Mucosa of rectum (tissue), 2 donors: ENCODE results near the gene SIT1.
A peak's percentile ranks its signal among the peaks of the same experiment; 100 is the strongest.

Experiments used
- H3K27ac ChIP-seq, 2 donors: one replicate each; pipeline ENCODE4 v1.7.0; 2013; ENCODE audit warnings: inconsistent platforms in 2 of 2, low read depth in 2 of 2, low read length in 2 of 2
- H3K27me3 ChIP-seq, 2 donors: one replicate each; pipeline ENCODE4 v1.7.0; 2013; ENCODE audit warnings: low read length in 2 of 2; ENCODE audit not compliant: control insufficient read depth in 2 of 2, insufficient read depth in 2 of 2
- H3K36me3 ChIP-seq, 2 donors: one replicate each; pipeline ENCODE4 v1.7.0; 2013; ENCODE audit warnings: low read length in 2 of 2; ENCODE audit not compliant: control insufficient read depth in 2 of 2, insufficient read depth in 2 of 2
- H3K4me1 ChIP-seq, 2 donors: one replicate each; pipeline ENCODE4 v1.7.0; 2013; ENCODE audit warnings: low read length in 2 of 2, mild to moderate bottlenecking in 1 of 2; ENCODE audit not compliant: control insufficient read depth in 2 of 2, insufficient read depth in 2 of 2
- H3K4me3 ChIP-seq, 2 donors: one replicate each; pipeline ENCODE4 v1.7.0; 2013; ENCODE audit warnings: low read length in 2 of 2
- H3K9ac ChIP-seq, 2 donors: one replicate each; pipeline ENCODE4 v1.7.0; 2013; ENCODE audit warnings: low read length in 2 of 2, low read depth in 1 of 2, mild to moderate bottlenecking in 1 of 2
- H3K9me3 ChIP-seq, 2 donors: one replicate each; pipeline ENCODE4 v1.7.0; 2013; ENCODE audit warnings: low read length in 2 of 2; ENCODE audit not compliant: control insufficient read depth in 2 of 2
- donor health status: healthy.
- donor health status: Normal muscosa, but diverticular disease.

SIT1 gene

GRCh38 chr9:35690294-35690613 lies 39.5 kb upstream of the SIT1 start:
- Histone ChIP-seq H3K9me3 (no peaks in the 10 kb centered on the region), H3K27me3 (no peaks in the 10 kb centered on the region), H3K9ac (peak overlapping the region; percentile 58 to 70), H3K4me1 (peaks cover 6 to 8% of the 10 kb centered on the region in 2 donors), H3K27ac (peak overlapping the region; percentile 82 to 86), H3K36me3 (no peaks in the 10 kb centered on the region), H3K4me3 (peak overlapping the region; percentile 65 to 77)

DNA sequence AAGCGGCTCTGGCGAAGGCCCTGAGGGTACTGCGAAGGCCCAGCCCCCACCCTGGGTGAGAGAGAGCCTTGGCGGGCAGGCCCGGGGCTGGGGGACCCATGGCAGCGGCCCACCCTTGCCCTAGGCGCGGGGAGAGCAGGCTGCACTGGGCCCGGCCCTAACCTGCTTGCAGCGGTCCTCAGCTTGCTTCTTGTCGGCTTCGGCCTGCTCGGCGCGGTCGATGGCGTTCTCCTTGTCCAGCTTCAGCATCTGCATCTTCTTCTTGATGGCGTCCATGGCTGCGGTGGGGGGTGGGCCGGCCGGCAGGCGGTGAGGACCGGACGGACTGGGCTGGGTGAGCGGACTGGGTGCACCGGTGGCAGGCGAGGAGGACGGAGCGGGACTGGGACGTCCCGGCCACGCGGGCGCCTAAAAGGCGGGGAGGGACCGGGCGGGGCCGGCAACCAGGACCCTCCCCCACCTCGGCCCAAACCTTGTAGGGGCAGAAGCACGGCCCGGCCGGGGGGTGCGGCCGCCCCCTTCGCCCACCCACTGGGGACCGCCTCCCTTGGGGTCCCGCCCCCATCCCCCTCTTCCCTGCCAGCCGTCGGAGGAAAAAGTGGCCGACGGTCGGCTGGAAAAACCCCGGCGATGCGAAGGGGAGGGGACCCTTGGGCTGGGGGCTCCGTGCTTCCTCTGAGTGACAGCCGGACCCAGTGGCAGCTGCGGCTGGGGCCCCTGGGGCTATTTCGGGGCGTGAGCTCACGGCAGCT lies 39.0 kb upstream of the SIT1 start, which contains the start of gene TPM2:
TPM2 (minus strand) TSS at position 384 of the 752 bp plus-strand sequence; CDS start at position 276, 108 bp downstream.
- H3K27me3 ChIP-seq: no peaks in the 10 kb centered on the region
- peak within 1 kb of the TSS; percentile 64 to 77 for H3K9ac ChIP-seq
- peak within 1 kb of the TSS; percentile 67 to 77 for H3K4me3 ChIP-seq
- H3K36me3 ChIP-seq: no peaks in the 10 kb centered on the region
- H3K27ac ChIP-seq: peak within 1 kb of the TSS; percentile 82 to 86
- H3K4me1 ChIP-seq: peaks cover 6 to 8% of the 10 kb centered on the region in 2 donors
- H3K9me3 ChIP-seq: no peaks in the 10 kb centered on the region

DNA sequence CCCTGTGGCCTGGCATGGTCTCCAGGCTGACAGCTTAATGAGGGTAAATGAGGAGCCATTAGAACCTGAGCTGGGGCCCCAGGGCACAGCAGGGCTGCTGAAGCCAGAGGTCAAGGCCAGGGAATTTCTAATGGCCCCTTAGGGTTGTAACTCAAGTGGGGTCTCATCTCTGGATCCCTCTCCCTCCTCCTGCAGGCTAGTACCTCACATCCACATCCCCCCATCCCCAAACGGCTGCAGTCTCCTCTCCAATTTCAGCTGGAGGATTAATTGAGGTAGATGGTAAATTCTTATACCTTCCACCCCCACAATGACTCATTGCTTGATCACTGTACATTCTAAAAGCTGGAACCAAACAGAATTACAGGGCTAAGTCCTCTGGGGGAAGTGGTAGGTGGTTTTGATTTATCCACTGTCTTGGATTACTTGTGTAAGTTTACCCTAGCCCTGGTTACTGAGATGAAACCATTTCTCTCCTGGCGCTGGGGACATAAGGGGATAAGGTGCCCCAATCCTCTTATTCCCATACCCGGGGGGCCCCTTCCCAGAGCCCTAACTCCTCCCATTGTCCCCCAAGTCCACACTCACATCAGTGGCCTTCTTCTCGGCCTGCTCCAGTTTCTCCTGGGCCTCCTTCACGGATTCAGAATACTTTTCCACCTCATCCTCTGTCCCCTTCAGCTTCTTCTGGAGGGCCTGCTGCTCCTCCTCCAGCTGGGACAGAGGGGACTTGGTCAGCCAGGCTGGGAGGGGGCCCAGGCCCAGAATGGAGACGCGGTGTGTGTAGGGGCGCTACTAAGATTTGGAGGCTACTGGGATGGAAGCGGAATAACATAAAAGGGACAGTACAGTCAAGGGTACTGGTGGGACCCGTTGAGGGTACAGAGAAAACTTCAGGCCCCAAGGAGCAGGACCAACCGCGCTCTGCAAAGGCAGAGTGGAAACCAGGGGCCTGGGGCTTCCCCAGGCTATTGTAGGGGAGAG lies 38.1 kb upstream of the SIT1 start:
- Histone ChIP-seq H3K4me3 (peak overlapping the region; percentile 62 to 77), H3K27me3 (no peaks in the 10 kb centered on the region), H3K27ac (peak overlapping the region; percentile 69 to 86), H3K9me3 (no peaks in the 10 kb centered on the region), H3K9ac (peak overlapping the region; percentile 21 to 56), H3K4me1 (peaks cover 6 to 8% of the 10 kb centered on the region in 2 donors), H3K36me3 (no peaks in the 10 kb centered on the region)

DNA sequence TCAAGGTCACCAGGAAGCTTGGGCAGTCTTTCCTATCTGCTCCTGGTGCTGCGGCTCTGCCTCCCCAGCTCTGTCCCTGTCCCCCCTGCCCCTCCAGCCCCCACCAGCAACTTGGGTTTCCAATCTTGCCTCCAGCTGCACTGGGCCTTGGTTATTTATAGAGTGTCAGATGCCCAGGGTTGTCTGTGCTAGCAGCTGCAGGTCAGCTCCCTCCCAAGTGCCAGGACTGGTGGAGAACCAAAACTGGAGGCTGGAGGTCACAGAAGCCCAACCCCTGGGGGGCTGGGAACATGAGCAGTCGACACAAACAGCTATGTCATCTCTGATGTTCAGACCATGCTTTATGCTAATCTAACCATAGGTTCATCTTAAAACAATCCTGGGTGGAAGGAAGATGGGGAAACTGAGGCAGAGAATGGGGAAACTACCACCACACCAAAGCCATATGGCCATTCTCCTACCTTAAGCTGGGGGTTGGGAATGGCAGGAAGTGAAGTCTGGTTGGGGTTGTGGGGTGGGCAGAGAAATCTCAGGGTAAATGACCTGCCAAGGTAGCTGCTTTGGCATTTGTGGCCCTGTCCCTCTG lies 37.3 kb upstream of the SIT1 start:
- Histone ChIP-seq H3K9me3 (no peaks in the 10 kb centered on the region), H3K4me1 (peaks cover 6 to 8% of the 10 kb centered on the region in 2 donors), H3K4me3 (peak overlapping the region in 1 of 2 donors; percentile 62), H3K36me3 (no peaks in the 10 kb centered on the region), H3K27me3 (no peaks in the 10 kb centered on the region), H3K27ac (peak overlapping the region; percentile 49 to 86), H3K9ac (peak overlapping the region in 1 of 2 donors; percentile 12)

DNA sequence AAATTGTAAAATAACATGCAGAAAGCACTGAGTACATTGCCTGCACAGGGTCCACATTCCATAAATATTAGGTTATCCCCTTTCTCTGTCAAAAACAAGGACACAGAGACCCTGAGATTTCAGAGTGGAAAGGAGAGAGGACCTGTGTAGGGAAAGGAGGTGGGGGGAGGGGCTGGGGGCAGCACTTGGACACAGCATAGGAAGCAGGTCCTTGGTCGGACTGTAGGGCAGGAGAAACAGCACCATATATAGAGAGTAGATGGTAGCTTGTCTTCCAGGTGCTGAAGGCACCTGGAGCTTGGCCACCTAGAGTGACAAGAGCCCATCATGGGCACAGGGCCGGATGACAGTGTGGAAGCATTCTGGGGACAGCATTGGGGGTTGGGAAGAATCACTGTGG lies 36.6 kb upstream of the SIT1 start:
- peaks cover 6 to 8% of the 10 kb centered on the region in 2 donors for H3K4me1 ChIP-seq
- H3K9ac ChIP-seq: peak overlapping the region in 1 of 2 donors; percentile 34
- H3K9me3 ChIP-seq: no peaks in the 10 kb centered on the region
- no peaks in the 10 kb centered on the region for H3K36me3 ChIP-seq
- H3K27me3 ChIP-seq: no peaks in the 10 kb centered on the region
- peak overlapping the region in 1 of 2 donors; percentile 86 for H3K27ac ChIP-seq
- peak overlapping the region in 1 of 2 donors; percentile 48 for H3K4me3 ChIP-seq

- peaks cover 6 to 7% of the 10 kb centered on the region in 2 donors for H3K4me1 ChIP-seq
- H3K27me3 ChIP-seq: no peaks in the 10 kb centered on the region
Measured at GRCh38 chr9:35686222-35687203, 35.8 kb upstream of the SIT1 start.

GRCh38 chr9:35685506-35685905 lies 34.8 kb upstream of the SIT1 start:
- Histone ChIP-seq H3K27ac (no peak overlapping the region), H3K4me3 (peak overlapping the region in 1 of 2 donors; percentile 33), H3K36me3 (no peaks in the 10 kb centered on the region), H3K9me3 (no peaks in the 10 kb centered on the region), H3K4me1 (peaks cover 2 to 6% of the 10 kb centered on the region in 2 donors), H3K27me3 (no peaks in the 10 kb centered on the region), H3K9ac (no peak overlapping the region)

More at GRCh38 chr9:35686222-35687203, 35.8 kb upstream of the SIT1 start:
- no peaks in the 10 kb centered on the region for H3K36me3 ChIP-seq
- no peaks in the 10 kb centered on the region for H3K9me3 ChIP-seq
- H3K4me3 ChIP-seq: peak overlapping the region in 1 of 2 donors; percentile 34
- peak overlapping the region in 1 of 2 donors; percentile 3 for H3K27ac ChIP-seq
- no peak overlapping the region for H3K9ac ChIP-seq

- no peaks in the 10 kb centered on the region for H3K27me3 ChIP-seq
- no peaks in the 10 kb centered on the region for H3K36me3 ChIP-seq
- no peaks in the 10 kb centered on the region for H3K9me3 ChIP-seq
- H3K27ac ChIP-seq: no peak overlapping the region
- no peak overlapping the region for H3K4me3 ChIP-seq
- peaks cover 0 to 3% of the 10 kb centered on the region in 2 donors for H3K4me1 ChIP-seq
- H3K9ac ChIP-seq: no peak overlapping the region
Measured at GRCh38 chr9:35684921-35685320, 34.2 kb upstream of the SIT1 start.

DNA sequence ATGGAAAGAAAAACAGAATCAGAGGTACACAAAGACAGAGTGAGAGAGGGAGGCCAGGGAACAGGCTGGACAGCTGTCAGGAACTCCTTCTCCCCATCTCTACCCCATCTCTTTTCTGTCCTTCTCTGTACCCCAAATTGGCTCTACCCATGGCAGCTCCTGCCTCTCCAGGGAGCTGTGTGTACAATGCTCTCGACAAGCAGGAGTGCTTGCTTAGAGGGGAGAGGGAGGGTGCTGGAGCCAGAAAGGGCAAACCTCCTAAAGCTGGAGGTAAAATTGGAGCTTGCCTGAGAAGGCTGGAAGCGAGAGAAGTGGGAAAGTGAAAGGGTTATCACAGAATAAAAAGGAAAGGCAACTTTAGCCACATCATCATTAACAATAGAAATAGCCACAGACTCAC lies 32.6 kb upstream of the SIT1 start:
- Histone ChIP-seq H3K4me3 (no peak overlapping the region), H3K9me3 (no peaks in the 10 kb centered on the region), H3K36me3 (no peaks in the 10 kb centered on the region), H3K9ac (no peak overlapping the region), H3K27me3 (no peaks in the 10 kb centered on the region), H3K27ac (no peak overlapping the region), H3K4me1 (no peaks in the 10 kb centered on the region)
